HepG2 (cell line): ENCODE measurements around the gene YWHAB. TPM values are rescaled to one million over a fixed set of nuclear protein-coding genes. Genes with fewer than 3 reads are reported as not detected.

Source experiments
- ATAC-seq: fragments of 200-7000 bp; cut with Tn5 transposase; 3 replicates; pipeline ENCODE4 v1.9.1; 2020; ENCODE audit warnings: mild to moderate bottlenecking, moderate library complexity
- BruUV-seq: library from RNA; stranded (reverse); fragments of 400-500 nt; replicated peaks from 2 replicates; lab custom pipeline; 2021; lab: Mats Ljungman, UMichigan
- CTCF ChIA-PET: fragments of 300-600 bp; formaldehyde crosslinking; extraction: SDS; loops from one replicate; lab custom pipeline; 2021; ENCODE audit warnings: low total read pairs, inconsistent platforms, low intra/inter-chr PET ratio; lab: Yijun Ruan, JAX
- POLR2A ChIA-PET: fragments of 350-600 bp; sonication (Branson Sonifier 250); formaldehyde crosslinking; loops from one replicate; lab custom pipeline; 2020; ENCODE audit warnings: antibody characterized with exemption, inconsistent platforms; lab: Yijun Ruan, JAX
- DNase-seq: peaks from one replicate; pipeline ENCODE4 v3.0.0-alpha.2; 2015; ENCODE audit warnings: low spot score
- FAIRE-seq: peaks from 3 replicates; lab custom pipeline; 2011; peaks lifted over from hg19 to GRCh38; lab: Jason Lieb, UNC
- H2AFZ ChIP-seq: one replicate; pipeline ENCODE4 v1.6.1; 2011; ENCODE audit warnings: low read length, inconsistent platforms
- H3K27ac ChIP-seq: fragments of 300-600 bp; 3 replicates; pipeline ENCODE4 v1.8.0; 2011; ENCODE audit warnings: mixed run types, mild to moderate bottlenecking, mixed read lengths, low read length, inconsistent platforms; ENCODE audit not compliant: insufficient read depth; ENCODE audit errors: extremely low read length
- H3K27me3 ChIP-seq, 2 experiments: fragments of 200-600 bp in 1 of 2; 2 replicates in 1 of 2; 3 replicates in 1 of 2; pipeline versions ENCODE4 v1.6.0 to v1.8.0; 2011; ENCODE audit warnings: low read length in 2 of 2, mild to moderate bottlenecking in 2 of 2, moderate library complexity in 2 of 2, inconsistent platforms in 1 of 2; ENCODE audit not compliant: insufficient read depth in 2 of 2, control insufficient read depth in 1 of 2
- H3K36me3 ChIP-seq, 2 experiments: fragments of 200-600 bp in 1 of 2; replicated peaks in 1 of 2; 2 replicates in 1 of 2; 3 replicates in 1 of 2; pipeline versions ENCODE4 v1.5.1 to v1.8.0; 2011; ENCODE audit warnings: low read length in 2 of 2, inconsistent platforms in 1 of 2; ENCODE audit not compliant: insufficient read depth in 2 of 2, control insufficient read depth in 1 of 2
- H3K4me1 ChIP-seq: 2 replicates; pipeline ENCODE4 v1.5.1; 2012; ENCODE audit warnings: low read length, inconsistent platforms; ENCODE audit not compliant: insufficient read depth
- H3K4me2 ChIP-seq: 2 replicates; pipeline ENCODE4 v1.6.0; 2011; ENCODE audit warnings: low read depth, low read length, inconsistent platforms
- H3K4me3 ChIP-seq, 3 experiments: fragments of 200-600 bp in 1 of 3; sonication (generic), shearing (Covaris generic) in 1 of 3; replicated peaks in 1 of 3; 2 replicates each; pipeline ENCODE4 v1.5.1; 2011 to 2016; ENCODE audit warnings: low read length in 3 of 3, inconsistent platforms in 2 of 3, low read depth in 2 of 3, mild to moderate bottlenecking in 2 of 3, control low read depth in 1 of 3, mixed read lengths in 1 of 3; ENCODE audit not compliant: insufficient read depth in 1 of 3
- H3K79me2 ChIP-seq: one replicate; pipeline ENCODE4 v1.6.1; 2011; ENCODE audit warnings: low read length, inconsistent platforms; ENCODE audit not compliant: insufficient read depth
- H3K9ac ChIP-seq: 2 replicates; pipeline ENCODE4 v1.6.0; 2011; ENCODE audit warnings: mild to moderate bottlenecking, low read depth, low read length, inconsistent platforms; ENCODE audit not compliant: insufficient read depth
- H3K9me3 ChIP-seq: 2 replicates; pipeline ENCODE4 v1.5.1; 2012; ENCODE audit warnings: mild to moderate bottlenecking, low read length
- H4K20me1 ChIP-seq: 2 replicates; pipeline ENCODE4 v1.6.0; 2011; ENCODE audit warnings: inconsistent platforms, mild to moderate bottlenecking, low read length, moderate library complexity; ENCODE audit not compliant: insufficient read depth
- ARID3A ChIP-seq: IDR thresholded peaks from 2 replicates; pipeline ENCODE4 v1.6.1; 2012; ENCODE audit warnings: low read depth, low read length, improper control_type of control experiment
- CHD4 ChIP-seq: fragments of 200-600 bp; sonication (generic); IDR thresholded peaks from 2 replicates; pipeline ENCODE4 v1.7.0; 2017; ENCODE audit warnings: mild to moderate bottlenecking, low read length, borderline replicate concordance
- CREB1 ChIP-seq, 2 experiments: fragments of 450-650 bp in 1 of 2; IDR thresholded peaks; 2 replicates each; pipeline ENCODE4 v1.6.1; 2016 to 2017; ENCODE audit warnings: control low read depth in 1 of 2, mild to moderate bottlenecking in 1 of 2, missing compliant biosample characterization in 1 of 2, missing genetic modification characterization in 1 of 2
- ERF ChIP-seq: IDR thresholded peaks from 2 replicates; pipeline ENCODE4 v1.6.1; 2018; ENCODE audit warnings: missing biosample characterization, missing genetic modification reagents
- HDAC1 ChIP-seq: sonication (generic); formaldehyde crosslinking; IDR thresholded peaks from 2 replicates; pipeline ENCODE4 v1.5.1; 2020; ENCODE audit warnings: mild to moderate bottlenecking, missing genetic modification reagents
- HOXA3 ChIP-seq: sonication (generic); formaldehyde crosslinking; IDR thresholded peaks from 2 replicates; pipeline ENCODE4 v1.5.0; 2020; ENCODE audit warnings: missing genetic modification reagents
- KDM1A ChIP-seq: IDR thresholded peaks from 2 replicates; pipeline ENCODE4 v1.6.1; 2016; ENCODE audit warnings: missing compliant biosample characterization
- MEF2D ChIP-seq: sonication (generic); formaldehyde crosslinking; IDR thresholded peaks from 2 replicates; pipeline ENCODE4 v1.5.1; 2020; ENCODE audit warnings: mild to moderate bottlenecking, missing genetic modification reagents
- MIXL1 ChIP-seq: IDR thresholded peaks from 2 replicates; pipeline ENCODE4 v1.6.1; 2016
- NPAS2 ChIP-seq: sonication (generic); formaldehyde crosslinking; IDR thresholded peaks from 2 replicates; pipeline ENCODE4 v1.8.0; 2022; ENCODE audit warnings: mild to moderate bottlenecking, missing genetic modification reagents, borderline replicate concordance
- SAP130 ChIP-seq: IDR thresholded peaks from 2 replicates; pipeline ENCODE4 v1.6.1; 2016; ENCODE audit warnings: low read depth
- ZFP82 ChIP-seq: sonication (generic); formaldehyde crosslinking; IDR thresholded peaks from 2 replicates; pipeline ENCODE4 v1.5.1; 2020; ENCODE audit warnings: mild to moderate bottlenecking, missing genetic modification reagents, borderline replicate concordance
- ZNF33A ChIP-seq: sonication (generic); formaldehyde crosslinking; IDR thresholded peaks from 2 replicates; pipeline ENCODE4 v1.5.1; 2020; ENCODE audit warnings: missing genetic modification reagents, mild to moderate bottlenecking, moderate library complexity, borderline replicate concordance
- ZNF414 ChIP-seq: sonication (generic); formaldehyde crosslinking; IDR thresholded peaks from 2 replicates; pipeline ENCODE4 v1.5.0; 2020; ENCODE audit warnings: missing genetic modification reagents
- ZNF614 ChIP-seq: IDR thresholded peaks from 2 replicates; pipeline ENCODE4 v1.6.1; 2018; ENCODE audit warnings: missing biosample characterization, missing genetic modification reagents, inconsistent platforms, borderline replicate concordance
- ZNF629 ChIP-seq: sonication (generic); formaldehyde crosslinking; conservative IDR thresholded peaks from 2 replicates; pipeline ENCODE4 v1.5.0; 2020; ENCODE audit warnings: missing genetic modification reagents
- ZNF670 ChIP-seq: sonication (generic); formaldehyde crosslinking; IDR thresholded peaks from 2 replicates; pipeline ENCODE4 v1.8.0; 2022; ENCODE audit warnings: mild to moderate bottlenecking, missing genetic modification reagents, borderline replicate concordance
- ZNF747 ChIP-seq: sonication (generic); formaldehyde crosslinking; IDR thresholded peaks from 2 replicates; pipeline ENCODE4 v1.8.1; 2023; ENCODE audit warnings: missing genetic modification reagents, mild to moderate bottlenecking, borderline replicate concordance
- ZNF816 ChIP-seq: sonication (generic); formaldehyde crosslinking; IDR thresholded peaks from 2 replicates; pipeline ENCODE4 v1.8.0; 2022; ENCODE audit warnings: missing genetic modification reagents, mild to moderate bottlenecking, borderline replicate concordance
- ZSCAN20 ChIP-seq: sonication (generic); formaldehyde crosslinking; IDR thresholded peaks from 2 replicates; pipeline ENCODE4 v1.4.0; 2020; ENCODE audit warnings: missing genetic modification reagents, mild to moderate bottlenecking, borderline replicate concordance
- WGBS: methylation state at CpG from one replicate; pipeline ENCODE4 v1.1.6; 2017; ENCODE audit warnings: low lambda C conversion rate; 5-methylcytosine and 5-hydroxymethylcytosine counted together
- in situ Hi-C: cut with HindIII; loops from 2 replicates; pipeline ENCODE4 v1.10.0; 2017; ENCODE audit warnings: low pct_unique_long_range_greater_than_20kb; ENCODE audit not compliant: extremely low pct_ligation_motif_present
- intact Hi-C: fragments of 100-400 bp; cut with micrococcal nuclease; formaldehyde crosslinking; loops from one replicate; pipeline ENCODE4 v1.10.0; 2022; ENCODE audit not compliant: unreplicated experiment
- polyA plus RNA-seq, 8 experiments: library from polyadenylated mRNA; depleted of rRNA in 3 of 8; stranded (reverse) in 7 of 8; unstranded in 1 of 8; fragments of >200 nt; fragmentation: Illumina TruSeq in 4 of 8; extraction: Trizol in 4 of 8; gene quantifications; 2 replicates each; pipeline versions ENCODE4 v1.2.1 to v1.2.3, GENCODE V29; 2011 to 2016; ENCODE audit warnings: low read depth in 4 of 8, missing spikeins in 1 of 8, mixed read lengths in 1 of 8; ENCODE audit not compliant: insufficient read depth in 1 of 8
- total RNA-seq, 5 experiments: library from RNA; depleted of rRNA; stranded (reverse); fragments of >200 nt; fragmentation: Illumina TruSeq; extraction: Trizol; gene quantifications; 2 replicates each; pipeline ENCODE4 v1.2.3, GENCODE V29; 2016; ENCODE audit warnings: low read depth in 1 of 5

Gene YWHAB
- total and polyA plus RNA-seq, 2 of the 13 experiments (the other 11 are each of a cell fraction or from before 2014, with no cell fraction given) = 77.2 to 121 TPM

- H3K4me1 ChIP-seq = peaks cover 53% of the 10 kb centered on the region
- H3K9ac ChIP-seq = no peak overlapping the region
- no TSS peak for BruUV-seq
- WGBS = 78% methylated on average over 6 of the region's 6 CpGs
- H4K20me1 ChIP-seq = peaks cover 58% of the 10 kb centered on the region
- peaks cover 1 to 17% of the 10 kb centered on the region in 2 experiments; a peak in 4 of 5 replicates for H3K36me3 ChIP-seq
- no peak for FAIRE-seq
- no peak overlapping the region for H2AFZ ChIP-seq
- ChIA-PET CTCF (no interaction called here), POLR2A (interaction anchor here (1.0 to 3.0 kb wide), 3 partner anchors 8 to 22 kb away, joined by 3 to 14 read pairs (median 8); partner anchors contain the start of gene PABPC1L)
- no peak for ATAC-seq
- peaks cover 78% of the 10 kb centered on the region for H3K79me2 ChIP-seq
- no peak overlapping the region for H3K27ac ChIP-seq
- H3K27me3 ChIP-seq = no peaks in the 10 kb centered on the region; a peak in 1 of 5 replicates
- intact Hi-C loops (loop anchor here (10.0 kb wide), 1 partner anchor 674 kb away; the partner anchor contains the start of gene OSER1), in situ Hi-C loops (no loop called here)
- peak overlapping the region; percentile 83 for H3K4me2 ChIP-seq
- H3K9me3 ChIP-seq = no peaks in the 10 kb centered on the region
- 0 out of 2 replicates have a peak, but pooled peaks have one; percentile 18 for TF ChIP-seq MIXL1 (CRISPR knock-in tag)
- TF ChIP-seq NPAS2 (CRISPR knock-in tag) = no peak
- 0 out of 2 replicates have a peak, but pooled peaks have one; percentile 15 for TF ChIP-seq KDM1A (CRISPR knock-in tag)
- TF ChIP-seq ZSCAN20 (CRISPR knock-in tag) = no peak
- peak; percentile 27; the same call in 1 of the 2 replicates for TF ChIP-seq SAP130
- 0 out of 2 replicates have a peak, but pooled peaks have one; percentile 22 for TF ChIP-seq HDAC1 (CRISPR knock-in tag)
- 0 out of 2 replicates have a peak, but pooled peaks have one; percentile 39 for TF ChIP-seq ZNF414 (CRISPR knock-in tag)
- no peak for TF ChIP-seq MEF2D (CRISPR knock-in tag)
- TF ChIP-seq CREB1 (IDR thresholded peaks at IDR 0.05) = no peak
- TF ChIP-seq CREB1 (CRISPR knock-in tag; IDR thresholded peaks at IDR 0.05) = 0 out of 2 replicates have a peak, but pooled peaks have one; percentile 24
- peak; percentile 91 for TF ChIP-seq ZNF629 (CRISPR knock-in tag)
- 0 out of 2 replicates have a peak, but pooled peaks have one; percentile 28 for TF ChIP-seq ZNF816 (CRISPR knock-in tag)
- TF ChIP-seq CHD4 = peak; percentile 53; the same call in 1 of the 2 replicates
- 0 out of 2 replicates have a peak, but pooled peaks have one; percentile 12 for TF ChIP-seq ZNF614
- no peak for TF ChIP-seq HOXA3 (CRISPR knock-in tag)
- no peak for TF ChIP-seq ZNF747
- TF ChIP-seq ZNF33A (CRISPR knock-in tag) = 0 out of 2 replicates have a peak, but pooled peaks have one; percentile 63
- 0 out of 2 replicates have a peak, but pooled peaks have one; percentile 14 for TF ChIP-seq ERF
- TF ChIP-seq ZNF670 = peak; percentile 39; the same call in 1 of the 2 replicates
- 0 out of 2 replicates have a peak, but pooled peaks have one; percentile 43 for TF ChIP-seq ZFP82 (CRISPR knock-in tag)
- peak; percentile 70; the same call in 1 of the 2 replicates for TF ChIP-seq ARID3A
- H3K4me3 ChIP-seq = 0 out of 6 replicates have a peak overlapping the region, but pooled peaks of 1 of the 3 experiments have one; percentile 0
- peak; percentile 31 for DNase-seq
Observed at GRCh38 chr20:44888226-44889103, 3.0 kb downstream of the YWHAB start.
